Breast epithelium (tissue), 4 donors: ENCODE data around the gene TMEM243. TPM values are rescaled to one million over a fixed set of nuclear protein-coding genes. Genes with fewer than 3 reads are reported as not detected.

Source experiments
- DNase-seq, 2 donors: peaks; one replicate each; pipeline ENCODE4 v3.0.0-alpha.2; 2019; ENCODE audit warnings: low spot score in 2 of 2
- H3K27ac ChIP-seq, 2 donors: fragments of 200-600 bp; sonication (generic) in 1 of 2; one replicate each; pipeline ENCODE4 v1.5.1; 2016 to 2019; ENCODE audit warnings: mild to moderate bottlenecking in 1 of 2
- H3K27me3 ChIP-seq, 2 donors: fragments of 200-600 bp; sonication (generic) in 1 of 2; one replicate each; pipeline versions ENCODE4 v1.5.1 to v1.6.0; 2017 to 2019; ENCODE audit warnings: control low read depth in 1 of 2, mild to moderate bottlenecking in 1 of 2
- H3K36me3 ChIP-seq: fragments of 200-600 bp; one replicate; pipeline ENCODE4 v1.5.1; 2019
- H3K4me1 ChIP-seq, 2 donors: fragments of 200-600 bp; sonication (generic); one replicate each; pipeline ENCODE4 v1.5.1; 2016 to 2019; ENCODE audit warnings: control low read depth in 1 of 2
- H3K4me3 ChIP-seq, 3 donors: fragments of 200-600 bp; sonication (generic); 1 replicate in 2 of 3; 2 replicates in 1 of 3; pipeline ENCODE4 v1.5.1; 2016 to 2019; ENCODE audit warnings: mild to moderate bottlenecking in 3 of 3, moderate library complexity in 2 of 3
- H3K9me3 ChIP-seq, 2 donors: fragments of 200-600 bp; sonication (generic) in 1 of 2; one replicate each; pipeline ENCODE4 v1.5.1; 2016 to 2019; ENCODE audit warnings: control low read depth in 1 of 2
- POLR2A ChIP-seq: fragments of 450-650 bp; IDR thresholded peaks from one replicate; pipeline ENCODE4 v1.6.1; 2016; ENCODE audit warnings: antibody characterized with exemption, mild to moderate bottlenecking, moderate library complexity
- POLR2AphosphoS5 ChIP-seq, 3 donors: sonication (generic); formaldehyde crosslinking; IDR thresholded peaks; one replicate each; pipeline ENCODE4 v1.6.1; 2017; ENCODE audit warnings: antibody characterized with exemption in 3 of 3
- intact Hi-C: fragments of 100-400 bp; cut with DNase I; formaldehyde crosslinking; loops from one replicate; pipeline ENCODE4 v1.15.1; 2023; ENCODE audit warnings: low total_unique reads
- total RNA-seq, 3 donors: library from RNA; depleted of rRNA; stranded (reverse); fragments of >200 nt; gene quantifications; one replicate each; pipeline ENCODE4 v1.1.0, GENCODE V29; 2016
- TF ChIP-seq, protein P1 (sequence below), 3 donors: fragments of 450-650 bp; IDR thresholded peaks; one replicate each; pipeline ENCODE4 v1.5.1; 2016 to 2017; ENCODE audit warnings: antibody characterized with exemption in 3 of 3, mild to moderate bottlenecking in 3 of 3, moderate library complexity in 3 of 3

Gene TMEM243
- total RNA-seq, 3 donors from 2014 or later = 46.9 to 58.7 (median 50.8) TPM

DNA sequence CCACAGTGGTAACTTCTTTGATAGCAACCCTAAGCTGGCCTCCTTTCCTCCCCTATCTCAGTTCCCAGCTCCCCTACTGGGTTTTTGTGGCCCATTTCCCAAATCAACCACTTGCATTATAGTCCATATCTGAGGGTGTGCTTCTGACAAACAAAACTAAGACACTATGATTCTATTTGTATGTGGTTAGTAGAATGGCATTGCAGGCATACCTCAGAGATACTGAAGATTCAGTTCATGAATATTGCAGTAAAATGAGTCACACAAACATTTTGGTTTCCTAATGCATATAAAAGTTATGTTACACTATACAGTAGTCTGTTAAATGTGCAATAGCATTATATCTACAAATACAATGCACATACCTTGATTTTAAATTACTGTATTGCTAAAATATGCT is 15.4 kb upstream of the TMEM243 start:
- no peaks in the 10 kb centered on the region for H3K36me3 ChIP-seq
- no peak overlapping the region for H3K4me3 ChIP-seq
- no peak for DNase-seq
- H3K27me3 ChIP-seq = no peaks in the 10 kb centered on the region
- H3K4me1 ChIP-seq = peaks cover 0 to 5% of the 10 kb centered on the region in 2 donors
- H3K9me3 ChIP-seq = no peaks in the 10 kb centered on the region
- intact Hi-C loops = no loop called here
- no peak for TF ChIP-seq POLR2AphosphoS5 (IDR thresholded peaks at IDR 0.05)
- TF ChIP-seq POLR2A = no peak
- TF ChIP-seq, protein P1, sequence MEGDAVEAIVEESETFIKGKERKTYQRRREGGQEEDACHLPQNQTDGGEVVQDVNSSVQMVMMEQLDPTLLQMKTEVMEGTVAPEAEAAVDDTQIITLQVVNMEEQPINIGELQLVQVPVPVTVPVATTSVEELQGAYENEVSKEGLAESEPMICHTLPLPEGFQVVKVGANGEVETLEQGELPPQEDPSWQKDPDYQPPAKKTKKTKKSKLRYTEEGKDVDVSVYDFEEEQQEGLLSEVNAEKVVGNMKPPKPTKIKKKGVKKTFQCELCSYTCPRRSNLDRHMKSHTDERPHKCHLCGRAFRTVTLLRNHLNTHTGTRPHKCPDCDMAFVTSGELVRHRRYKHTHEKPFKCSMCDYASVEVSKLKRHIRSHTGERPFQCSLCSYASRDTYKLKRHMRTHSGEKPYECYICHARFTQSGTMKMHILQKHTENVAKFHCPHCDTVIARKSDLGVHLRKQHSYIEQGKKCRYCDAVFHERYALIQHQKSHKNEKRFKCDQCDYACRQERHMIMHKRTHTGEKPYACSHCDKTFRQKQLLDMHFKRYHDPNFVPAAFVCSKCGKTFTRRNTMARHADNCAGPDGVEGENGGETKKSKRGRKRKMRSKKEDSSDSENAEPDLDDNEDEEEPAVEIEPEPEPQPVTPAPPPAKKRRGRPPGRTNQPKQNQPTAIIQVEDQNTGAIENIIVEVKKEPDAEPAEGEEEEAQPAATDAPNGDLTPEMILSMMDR (IDR thresholded peaks at IDR 0.05) = no peak
- H3K27ac ChIP-seq = no peak overlapping the region

DNA sequence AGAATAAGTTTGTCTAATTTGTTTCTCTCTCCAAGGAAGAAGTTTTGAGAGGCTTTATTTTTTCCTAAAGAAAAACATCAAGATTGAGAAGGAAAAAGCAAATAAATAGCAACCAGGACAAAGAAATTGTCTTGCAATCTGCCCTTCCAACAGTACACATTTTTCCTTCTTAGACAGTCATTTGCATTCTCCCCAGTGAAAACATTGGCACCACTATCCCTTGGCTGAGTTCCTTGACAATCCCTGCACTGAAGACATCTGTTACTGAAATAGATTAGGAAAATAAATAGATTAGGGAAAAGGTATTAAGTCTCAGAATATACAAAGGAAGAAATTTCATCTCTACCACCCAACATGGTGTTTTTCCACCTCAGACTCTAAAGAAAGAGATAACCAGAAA is 12.2 kb upstream of the TMEM243 start:
- H3K4me1 ChIP-seq = peaks cover 0 to 5% of the 10 kb centered on the region in 2 donors
- no peaks in the 10 kb centered on the region for H3K36me3 ChIP-seq
- H3K4me3 ChIP-seq = no peak overlapping the region
- H3K27ac ChIP-seq = no peak overlapping the region
- no peak for TF ChIP-seq POLR2AphosphoS5 (IDR thresholded peaks at IDR 0.05)
- TF ChIP-seq, protein P1 (IDR thresholded peaks at IDR 0.05) = no peak
- no peak for TF ChIP-seq POLR2A
- no peaks in the 10 kb centered on the region for H3K9me3 ChIP-seq
- intact Hi-C loops = no loop called here
- H3K27me3 ChIP-seq = no peaks in the 10 kb centered on the region
- no peak for DNase-seq

DNA sequence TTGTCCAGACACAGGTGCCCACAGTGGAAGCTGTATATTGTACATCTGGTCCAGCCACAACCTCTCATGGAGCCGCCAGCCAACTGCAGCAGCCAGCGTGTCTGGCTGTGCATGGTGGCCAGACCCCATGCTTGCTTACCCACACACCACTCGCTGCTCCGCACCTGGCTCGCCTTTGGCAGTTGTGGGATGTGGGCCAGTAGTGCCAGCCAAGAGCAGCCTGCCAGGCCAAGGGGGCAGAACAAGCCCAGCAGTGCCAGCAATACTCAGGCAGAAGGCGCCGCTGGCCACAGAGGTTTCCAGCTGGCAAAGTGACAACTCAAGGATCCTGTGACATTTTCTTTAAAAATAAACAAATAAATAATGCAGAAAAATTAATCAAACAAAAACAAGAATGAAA is 11.7 kb upstream of the TMEM243 start:
- Histone ChIP-seq H3K4me1 (peaks cover 0 to 5% of the 10 kb centered on the region in 2 donors), H3K9me3 (no peaks in the 10 kb centered on the region), H3K4me3 (no peak overlapping the region), H3K27me3 (no peaks in the 10 kb centered on the region), H3K27ac (no peak overlapping the region), H3K36me3 (no peaks in the 10 kb centered on the region)
- TF ChIP-seq POLR2A (no peak), POLR2AphosphoS5 (IDR thresholded peaks at IDR 0.05) (no peak)
- TF ChIP-seq, protein P1 (IDR thresholded peaks at IDR 0.05) = no peak
- DNase-seq = peak in 1 of 2 donors; percentile 22
- intact Hi-C loops = no loop called here

DNA sequence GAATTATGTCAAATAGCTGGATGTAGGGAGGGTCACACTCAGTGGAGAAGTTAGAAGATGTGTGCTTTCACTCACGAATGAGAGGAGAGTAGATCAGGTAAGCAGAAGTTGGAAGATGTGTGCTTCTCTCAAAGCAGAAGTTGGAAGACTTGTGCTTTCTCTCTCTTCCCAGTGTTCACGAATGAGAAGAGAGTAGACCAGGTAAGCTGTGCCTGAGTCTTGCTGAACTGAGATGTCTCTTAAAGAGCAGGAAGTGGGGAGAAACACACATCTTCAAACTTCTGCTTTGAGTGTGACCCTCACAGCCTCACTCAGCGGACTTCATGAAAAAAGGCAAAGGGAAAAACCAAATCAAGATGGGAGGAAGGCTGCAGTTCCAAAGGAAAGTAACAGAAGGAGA is 7.0 kb upstream of the TMEM243 start:
- Histone ChIP-seq H3K4me1 (peaks cover 0 to under 1% of the 10 kb centered on the region in 2 donors), H3K9me3 (no peaks in the 10 kb centered on the region), H3K4me3 (no peak overlapping the region), H3K27ac (no peak overlapping the region), H3K27me3 (no peaks in the 10 kb centered on the region), H3K36me3 (no peaks in the 10 kb centered on the region)
- DNase-seq = no peak
- intact Hi-C loops = no loop called here
- TF ChIP-seq POLR2A (no peak), POLR2AphosphoS5 (IDR thresholded peaks at IDR 0.05) (no peak)
- TF ChIP-seq, protein P1 (IDR thresholded peaks at IDR 0.05) = no peak

DNA sequence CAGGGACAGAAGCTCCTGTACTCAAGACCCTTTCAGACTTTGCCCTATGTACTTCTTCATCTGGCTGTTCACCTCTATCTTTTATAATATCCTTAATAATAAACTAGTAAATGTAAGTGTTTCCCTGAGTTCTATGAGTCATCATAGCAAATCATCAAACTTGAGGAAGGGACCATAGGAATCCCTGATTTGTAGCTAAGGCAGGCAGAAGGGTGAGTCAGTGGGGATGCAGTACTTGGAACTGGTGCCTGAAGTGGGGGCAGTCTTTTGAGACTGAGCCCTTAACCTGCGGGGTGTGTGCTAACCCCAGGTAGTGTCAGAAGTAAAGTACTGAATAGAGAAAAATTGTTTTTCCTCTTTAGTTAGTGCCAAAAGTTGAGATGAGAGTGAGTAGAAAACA is 6.2 kb upstream of the TMEM243 start:
- H3K36me3 ChIP-seq = no peaks in the 10 kb centered on the region
- no peak overlapping the region for H3K27ac ChIP-seq
- peaks cover 0 to 7% of the 10 kb centered on the region in 2 donors for H3K4me1 ChIP-seq
- no peak overlapping the region for H3K4me3 ChIP-seq
- no peaks in the 10 kb centered on the region for H3K27me3 ChIP-seq
- TF ChIP-seq, protein P1 (IDR thresholded peaks at IDR 0.05) = no peak
- TF ChIP-seq POLR2A (no peak), POLR2AphosphoS5 (IDR thresholded peaks at IDR 0.05) (no peak)
- DNase-seq = no peak
- intact Hi-C loops = no loop called here
- no peaks in the 10 kb centered on the region for H3K9me3 ChIP-seq
